ENCODE results near the gene SHLD3.

DNA sequence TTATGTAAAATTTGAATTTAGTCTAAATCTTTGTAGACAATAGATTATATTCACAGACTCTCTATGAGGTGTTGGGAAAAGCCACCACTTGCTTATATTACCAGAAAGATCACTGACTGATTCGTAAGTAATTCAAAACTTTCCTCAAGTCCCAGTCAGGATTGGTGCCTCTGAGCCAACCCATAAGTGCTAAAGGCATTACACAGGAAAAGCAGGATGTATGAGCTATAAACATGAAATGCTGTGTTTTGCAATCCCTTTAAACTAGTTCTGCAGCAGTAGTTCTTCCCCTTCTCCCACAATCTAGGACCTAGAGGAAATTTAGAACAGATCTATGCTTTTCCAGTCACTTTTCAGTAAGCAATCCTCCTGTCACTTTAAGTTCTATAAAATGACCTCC, 48.0 kb downstream of the SHLD3 start:
- TF ChIP-seq, protein P1, sequence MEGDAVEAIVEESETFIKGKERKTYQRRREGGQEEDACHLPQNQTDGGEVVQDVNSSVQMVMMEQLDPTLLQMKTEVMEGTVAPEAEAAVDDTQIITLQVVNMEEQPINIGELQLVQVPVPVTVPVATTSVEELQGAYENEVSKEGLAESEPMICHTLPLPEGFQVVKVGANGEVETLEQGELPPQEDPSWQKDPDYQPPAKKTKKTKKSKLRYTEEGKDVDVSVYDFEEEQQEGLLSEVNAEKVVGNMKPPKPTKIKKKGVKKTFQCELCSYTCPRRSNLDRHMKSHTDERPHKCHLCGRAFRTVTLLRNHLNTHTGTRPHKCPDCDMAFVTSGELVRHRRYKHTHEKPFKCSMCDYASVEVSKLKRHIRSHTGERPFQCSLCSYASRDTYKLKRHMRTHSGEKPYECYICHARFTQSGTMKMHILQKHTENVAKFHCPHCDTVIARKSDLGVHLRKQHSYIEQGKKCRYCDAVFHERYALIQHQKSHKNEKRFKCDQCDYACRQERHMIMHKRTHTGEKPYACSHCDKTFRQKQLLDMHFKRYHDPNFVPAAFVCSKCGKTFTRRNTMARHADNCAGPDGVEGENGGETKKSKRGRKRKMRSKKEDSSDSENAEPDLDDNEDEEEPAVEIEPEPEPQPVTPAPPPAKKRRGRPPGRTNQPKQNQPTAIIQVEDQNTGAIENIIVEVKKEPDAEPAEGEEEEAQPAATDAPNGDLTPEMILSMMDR (IDR thresholded peaks at IDR 0.05; ENCODE audit: low read depth, low read length), result no peak
- no peak for TF ChIP-seq POLR2A (IDR thresholded peaks at IDR 0.05; ENCODE audit: extremely low read depth, insufficient read length)

Data from NB4 (cell line).